GM21737 (cell line): ENCODE measurements around the gene SLCO3A1.

Experiments
- ATAC-seq: cut with Tn5 transposase; IDR thresholded peaks from one replicate; pipeline ENCODE4 v1.9.1; 2021; ENCODE audit warnings: mild to moderate bottlenecking, moderate library complexity; ENCODE audit not compliant: unreplicated experiment

SLCO3A1 gene

DNA sequence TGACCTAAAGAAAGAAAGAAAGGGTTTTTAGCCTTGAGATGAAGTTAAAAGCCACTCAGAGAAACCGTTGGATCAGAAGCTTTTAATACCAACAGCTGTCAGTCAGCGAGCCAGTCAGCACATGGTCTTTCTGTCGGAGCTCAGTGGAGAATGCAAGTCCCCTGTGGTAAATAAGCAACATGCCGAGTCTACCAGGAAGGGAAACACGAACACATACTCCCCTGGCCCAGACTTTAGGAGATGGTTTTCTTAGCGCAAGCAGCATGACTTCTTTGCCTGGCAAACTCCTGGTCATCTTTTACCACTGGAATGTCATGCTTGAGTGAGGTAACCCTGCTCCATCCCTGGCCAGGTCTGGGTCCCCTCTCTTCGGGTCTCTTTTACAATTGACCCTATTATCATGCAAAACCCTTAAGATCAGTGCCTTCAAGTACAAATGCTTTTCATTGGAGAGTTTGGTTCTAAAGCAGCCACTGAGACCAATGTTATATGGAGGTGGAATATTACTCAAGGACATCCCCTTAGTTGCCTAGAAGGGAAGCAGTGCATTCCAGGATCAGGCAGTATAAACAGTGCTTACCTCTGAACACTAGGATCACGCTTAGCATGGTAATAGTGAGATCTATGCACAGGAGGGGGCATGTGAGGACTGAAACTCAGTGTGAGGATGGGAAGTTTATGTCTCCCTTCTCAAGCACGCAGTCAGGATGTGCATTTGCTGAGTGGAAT, 28.2 kb downstream of the SLCO3A1 start:
- no peak for ATAC-seq

DNA sequence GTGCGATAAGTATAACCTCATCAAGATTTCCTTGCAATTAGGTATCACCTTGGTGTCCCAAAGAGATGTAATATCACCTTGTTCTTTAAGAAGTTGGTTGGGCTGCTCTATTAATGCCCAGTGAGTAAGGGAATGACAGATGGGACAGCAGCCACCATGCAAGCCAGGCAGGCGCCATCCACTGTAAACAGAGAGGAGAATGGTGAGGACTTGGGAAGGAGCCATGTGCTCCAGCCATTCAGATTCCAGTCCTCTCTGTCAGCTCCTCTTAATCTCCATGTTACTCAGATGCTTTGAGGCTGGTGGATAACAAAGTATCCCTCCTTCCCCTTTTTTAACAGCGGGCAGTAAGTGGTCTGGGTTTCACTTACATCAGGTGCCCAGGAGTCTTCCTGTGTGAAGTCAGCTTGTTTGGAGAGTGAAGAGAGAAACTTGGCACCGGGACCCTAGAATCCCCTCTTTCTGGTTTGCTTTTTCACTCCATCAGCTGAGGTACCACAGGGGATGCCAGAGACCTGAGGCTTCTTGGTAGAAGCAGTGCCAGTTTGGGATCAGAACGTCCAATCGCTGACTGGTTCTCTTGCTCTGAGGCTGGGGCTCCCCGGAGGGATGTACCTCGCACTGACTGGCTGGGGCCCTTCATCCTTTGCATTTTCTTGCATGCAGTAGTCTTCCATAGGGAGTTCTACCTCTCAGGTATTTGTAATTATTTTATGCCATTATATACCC, 29.5 kb downstream of the SLCO3A1 start:
- no peak for ATAC-seq

DNA sequence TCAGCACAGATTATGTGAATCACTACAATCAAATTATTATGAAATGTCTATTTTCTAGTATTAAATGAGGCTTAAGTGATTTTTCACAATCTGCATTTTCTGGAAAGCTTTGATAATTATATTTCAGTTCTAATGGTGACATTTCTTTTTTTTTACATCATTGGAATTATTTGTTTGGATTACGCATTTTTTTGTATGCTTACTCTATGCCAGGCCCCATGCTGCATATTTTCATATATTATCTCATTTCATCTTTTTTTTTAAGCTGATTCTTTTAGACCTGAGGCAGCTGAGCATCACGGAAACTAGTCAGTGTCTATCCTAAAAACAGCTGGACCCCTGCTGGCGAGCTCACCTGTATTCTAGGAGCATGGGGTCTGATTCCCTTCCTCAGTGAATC, 31.1 kb downstream of the SLCO3A1 start:
- no peak for ATAC-seq

DNA sequence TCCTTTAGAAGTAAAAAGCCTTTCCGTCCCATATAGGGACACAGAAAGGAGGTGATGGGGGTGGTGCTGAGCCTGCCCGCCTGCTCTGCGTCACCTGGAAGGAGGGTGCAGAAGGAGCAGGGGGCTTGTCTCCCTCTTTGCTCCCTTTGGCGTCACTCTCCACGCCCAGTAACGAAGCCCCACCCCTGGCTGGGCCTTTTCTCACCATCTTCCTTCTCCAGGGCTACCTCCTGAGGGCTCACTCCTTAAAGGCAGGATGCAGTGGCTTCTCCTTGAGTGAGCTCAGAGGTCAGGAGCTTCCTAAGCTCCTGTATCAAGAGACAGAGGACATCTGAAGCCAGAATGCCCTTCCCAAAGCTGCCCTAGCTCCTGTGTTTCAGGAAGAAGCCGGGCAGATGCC, 31.5 kb downstream of the SLCO3A1 start:
- ATAC-seq, result no peak

DNA sequence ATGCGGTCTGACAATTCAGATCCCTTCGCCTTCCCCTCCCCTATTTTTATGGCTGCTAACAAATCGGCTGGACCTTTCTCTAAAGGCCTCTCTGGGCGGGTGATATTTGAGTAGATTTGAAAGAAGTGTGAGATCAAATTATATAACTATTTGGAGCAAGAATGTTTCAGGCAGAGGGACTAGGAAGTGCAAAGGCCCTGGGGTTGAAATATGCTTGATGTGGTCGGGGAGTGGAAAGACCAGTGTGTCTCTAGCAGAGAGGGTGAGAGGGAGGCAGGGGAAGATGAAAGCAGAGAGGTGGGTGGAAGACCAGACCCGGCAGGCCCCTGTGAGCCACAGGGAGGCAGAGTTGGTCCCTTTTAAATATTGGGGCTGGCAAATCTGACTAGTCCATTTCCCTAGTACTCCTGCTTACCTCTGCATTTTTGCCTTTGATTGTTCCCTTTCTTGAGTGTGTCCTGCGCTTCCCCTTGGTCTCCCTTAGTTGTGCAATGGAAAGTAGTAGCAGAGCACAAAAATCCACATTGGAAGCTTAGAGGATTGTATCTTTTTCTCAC, 32.3 kb downstream of the SLCO3A1 start:
- ATAC-seq, result no peak

DNA sequence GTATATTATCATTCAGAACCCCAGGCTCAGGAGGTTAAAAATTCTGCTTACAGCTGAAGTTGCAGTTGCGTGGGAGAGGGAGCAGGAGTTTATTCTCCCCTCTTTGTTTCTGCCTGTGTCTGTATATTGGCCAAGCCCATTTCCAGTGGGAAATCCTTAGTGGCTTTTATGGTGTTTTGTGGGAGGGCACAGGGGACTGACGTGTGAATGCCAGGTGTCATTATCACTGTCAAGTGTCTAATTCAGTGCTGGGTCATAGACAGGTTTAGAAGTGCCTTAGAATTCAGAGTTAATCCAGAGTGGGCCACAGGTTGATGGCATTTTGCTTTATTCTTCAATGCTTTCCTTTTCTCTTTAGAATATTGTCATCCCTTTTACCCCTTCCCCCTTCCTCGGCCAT, 33.4 kb downstream of the SLCO3A1 start:
- ATAC-seq, result no peak

DNA sequence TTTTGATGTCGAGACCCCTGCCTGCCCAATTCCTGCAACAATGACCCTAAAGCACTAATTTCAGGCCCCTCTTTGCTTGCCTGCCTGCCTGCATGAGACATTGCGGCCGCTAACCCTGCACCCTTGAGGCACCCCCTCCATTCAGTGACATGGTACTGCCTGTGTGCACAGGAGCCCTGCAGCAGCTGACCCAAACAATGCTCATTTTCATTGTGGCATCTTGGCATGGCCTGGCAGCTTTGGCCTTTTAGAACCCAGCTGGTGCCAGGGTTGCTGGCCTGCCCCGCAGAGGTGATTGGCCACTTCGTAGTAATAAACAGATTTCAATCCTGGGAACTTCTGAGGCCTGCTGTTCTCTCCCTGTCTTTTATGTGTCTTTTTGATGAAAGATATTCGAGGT, 33.8 kb downstream of the SLCO3A1 start:
- no peak for ATAC-seq

DNA sequence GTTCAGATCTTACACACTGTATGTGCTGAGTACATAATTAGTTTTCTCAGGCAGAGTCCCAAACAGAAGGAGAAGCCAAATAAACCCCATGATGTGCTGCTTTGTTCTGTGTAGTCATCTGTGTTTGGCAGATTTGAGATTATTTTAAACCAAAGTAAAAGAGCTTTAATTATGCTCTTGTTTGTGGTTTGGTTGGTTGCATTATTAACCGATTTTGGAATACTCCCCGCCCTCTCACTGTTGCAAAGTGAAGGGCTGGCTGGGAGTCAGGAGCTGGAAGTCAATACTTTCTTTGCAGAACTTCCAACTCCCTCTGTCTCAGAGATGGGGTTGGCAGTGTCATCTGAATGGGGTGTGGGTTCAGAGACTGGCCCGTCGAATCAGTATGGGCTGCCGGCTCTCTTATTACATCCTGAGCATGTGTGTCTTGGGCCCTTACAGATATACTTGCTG, 34.4 kb downstream of the SLCO3A1 start:
- ATAC-seq, result no peak

DNA sequence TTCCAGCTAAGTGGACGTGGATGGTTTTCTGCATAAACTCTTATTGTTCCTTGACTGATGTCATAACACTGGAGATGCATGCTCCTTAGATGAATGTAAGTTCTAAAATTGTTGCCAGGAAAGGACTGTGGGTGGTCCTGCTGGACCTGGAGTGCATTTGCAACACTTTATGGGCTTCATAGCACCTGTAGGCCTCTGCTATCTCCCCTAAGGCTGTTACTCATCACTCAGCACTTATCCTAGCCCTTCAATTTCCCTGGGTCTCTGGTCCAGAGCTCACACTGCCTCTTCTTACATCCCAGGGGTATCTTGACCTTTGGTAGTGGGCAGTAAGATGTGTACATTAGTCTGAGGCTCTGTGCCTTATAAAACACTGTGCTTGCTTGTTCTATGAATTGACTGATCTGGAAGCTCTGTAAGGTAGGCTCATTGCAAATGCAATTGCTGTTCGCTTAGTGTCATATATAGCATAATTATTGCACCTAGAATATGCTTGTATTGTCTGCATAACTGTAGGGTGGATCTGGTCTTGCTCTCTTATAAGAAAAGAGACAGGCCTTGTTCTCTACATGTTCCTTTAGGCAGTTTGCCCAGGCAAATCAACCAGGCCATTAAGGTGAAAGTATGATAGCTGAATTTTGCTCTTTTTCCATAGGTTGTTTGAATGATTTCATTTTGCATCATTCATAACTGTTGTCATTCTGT, 35.8 kb downstream of the SLCO3A1 start:
- no peak for ATAC-seq

DNA sequence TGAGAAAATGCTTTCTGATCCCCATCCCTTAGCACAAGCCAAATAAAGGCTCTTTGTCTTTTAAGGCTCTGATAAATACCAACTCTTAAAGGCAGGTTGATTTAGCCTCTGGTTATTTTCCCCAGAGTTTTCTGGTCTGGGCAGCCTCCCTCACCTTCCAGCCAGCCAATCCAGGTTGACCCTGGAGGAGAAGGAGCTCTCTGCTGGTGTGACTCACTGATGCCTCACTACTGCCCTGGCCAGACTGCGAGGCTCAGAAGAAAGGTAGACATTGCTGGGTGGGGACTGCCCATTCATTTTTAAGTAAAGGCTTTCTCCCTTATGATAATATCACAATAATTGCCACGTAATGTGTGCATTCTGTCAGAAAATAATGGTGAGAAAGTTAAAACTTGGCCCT, 37.1 kb downstream of the SLCO3A1 start:
- no peak for ATAC-seq

DNA sequence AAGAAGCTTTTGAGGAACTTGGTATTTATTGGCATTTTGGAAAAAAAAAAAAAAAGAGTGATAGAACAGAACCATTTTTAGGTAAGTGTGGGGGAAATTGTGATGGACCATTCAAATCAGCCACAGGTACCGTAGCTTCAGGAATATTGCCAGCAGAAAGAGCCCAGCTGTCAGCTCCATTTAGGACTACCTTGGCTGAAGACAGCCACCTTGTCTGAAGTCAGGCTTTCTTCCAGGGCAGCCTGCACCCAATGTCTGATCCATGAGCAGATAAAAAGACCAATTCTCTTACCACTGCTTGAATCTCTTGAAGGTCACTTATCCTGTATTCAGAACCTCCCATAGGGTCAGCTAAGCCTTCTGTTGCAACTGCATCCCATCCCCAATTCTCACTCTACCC, 37.6 kb downstream of the SLCO3A1 start:
- ATAC-seq, result no peak

DNA sequence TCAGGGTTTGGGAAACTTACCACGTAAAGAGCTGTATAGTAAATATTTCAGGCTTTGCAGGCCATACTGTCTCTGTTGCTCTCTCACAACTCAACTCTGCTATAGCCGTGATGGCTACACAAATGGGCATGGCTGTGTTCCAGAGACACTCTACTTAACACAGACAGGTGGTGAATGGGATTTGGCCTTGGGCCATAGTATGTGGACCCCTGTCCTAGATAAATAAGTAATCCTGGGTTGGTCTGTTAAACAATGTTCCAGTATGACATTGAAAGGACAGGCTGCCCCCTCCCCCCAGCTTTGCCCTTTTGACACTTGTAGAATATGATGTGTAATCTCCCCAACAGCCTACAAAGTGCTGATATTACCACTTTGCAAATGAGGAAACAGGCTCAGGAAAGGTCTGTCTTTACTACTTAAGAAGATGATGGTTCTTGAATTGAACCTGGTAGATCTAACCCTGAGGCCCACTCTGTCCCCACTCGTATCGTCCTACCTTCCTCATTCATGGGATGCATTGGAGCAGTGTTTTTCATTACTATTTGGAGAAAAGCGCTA, 38.4 kb downstream of the SLCO3A1 start:
- no peak for ATAC-seq

DNA sequence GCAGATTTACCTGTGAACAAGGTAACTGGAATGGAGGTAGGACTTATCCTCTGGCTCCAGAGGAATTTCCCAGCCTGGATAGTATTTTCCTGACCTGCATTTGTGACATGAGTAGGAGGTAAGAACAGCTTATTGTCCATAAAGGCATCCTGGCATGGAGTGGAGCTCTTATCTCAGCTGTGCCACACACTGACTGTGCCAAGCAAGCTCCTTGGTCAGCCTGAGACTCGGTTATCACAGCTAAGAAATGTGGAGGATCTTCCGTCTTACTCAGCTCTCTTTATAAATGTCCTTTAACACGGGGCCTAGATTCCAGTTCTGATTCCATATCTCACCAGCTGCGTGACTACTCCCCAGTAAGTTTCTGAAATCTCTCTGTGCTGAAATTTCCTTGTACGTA, 38.9 kb downstream of the SLCO3A1 start:
- ATAC-seq, result no peak

DNA sequence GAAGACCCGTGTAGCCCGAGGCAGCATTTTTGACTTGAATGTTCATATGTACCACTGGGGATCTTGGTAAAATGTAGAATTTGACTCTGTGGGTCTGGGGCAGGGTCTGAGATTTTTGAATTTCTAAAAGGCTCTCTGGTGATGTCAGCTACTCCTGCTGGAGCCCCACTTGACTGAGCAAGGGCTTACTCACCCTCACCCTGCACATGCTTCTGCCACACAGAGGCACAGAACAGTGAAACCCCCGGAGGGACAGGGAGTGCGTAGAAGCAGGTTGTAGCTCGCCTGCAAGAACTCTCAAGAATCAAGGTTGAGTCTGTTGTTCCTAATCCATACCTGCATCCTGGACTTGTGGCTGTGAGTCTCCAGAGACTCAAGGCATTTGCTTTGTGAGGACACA, 41.1 kb downstream of the SLCO3A1 start:
- ATAC-seq, result no peak

DNA sequence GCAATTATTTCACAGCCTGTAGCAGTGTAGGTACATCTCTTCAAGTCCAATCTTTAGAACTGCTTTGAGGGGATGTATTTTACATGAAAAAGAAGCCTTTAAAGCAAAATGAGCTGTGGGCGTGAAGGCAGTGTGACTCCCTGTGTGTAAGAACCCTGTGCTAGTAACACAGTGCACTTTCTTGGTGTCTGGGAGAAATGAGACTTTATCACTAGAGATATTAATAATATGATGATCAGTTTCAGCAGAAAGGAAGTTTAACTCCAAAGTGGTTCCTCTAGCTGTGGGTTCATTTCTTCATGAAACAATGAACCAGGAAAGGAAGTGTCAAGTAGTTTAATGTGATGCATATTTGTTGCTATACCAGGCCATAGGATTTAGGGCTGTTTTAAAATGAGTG, 41.5 kb downstream of the SLCO3A1 start:
- no peak for ATAC-seq

DNA sequence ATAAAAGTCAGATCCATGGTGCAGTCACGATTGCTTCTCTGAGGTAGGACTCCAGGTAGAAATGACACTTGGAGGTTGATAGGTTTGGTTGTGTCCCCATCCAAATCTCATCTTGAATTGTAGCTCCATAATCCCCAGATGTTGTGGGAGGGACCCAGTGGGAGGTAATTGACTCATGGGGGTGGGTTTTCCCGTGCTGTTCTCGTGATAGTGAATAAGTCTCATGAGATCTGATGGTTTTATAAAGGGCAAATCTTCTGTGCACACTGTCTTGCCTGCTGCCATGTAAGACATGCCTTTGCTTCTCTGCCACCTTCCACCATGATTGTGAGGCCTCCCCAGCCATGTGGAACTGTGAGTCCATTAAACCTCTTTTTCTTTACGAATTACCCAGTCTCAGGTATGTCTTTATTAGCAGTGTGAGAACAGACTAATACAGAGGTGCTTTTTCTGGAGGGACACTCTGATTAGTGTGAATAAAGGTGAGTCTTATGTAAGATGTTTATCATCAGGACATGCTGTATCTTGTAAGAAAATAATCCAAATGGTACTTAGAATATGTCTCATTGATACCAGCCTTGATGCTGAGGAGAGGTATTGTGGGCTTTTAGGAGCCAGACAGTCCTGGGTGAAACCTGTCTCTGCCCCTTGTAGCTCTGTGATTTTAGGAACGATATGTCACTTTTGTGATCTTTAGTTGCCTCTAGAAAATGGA, 43.0 kb downstream of the SLCO3A1 start:
- no peak for ATAC-seq

DNA sequence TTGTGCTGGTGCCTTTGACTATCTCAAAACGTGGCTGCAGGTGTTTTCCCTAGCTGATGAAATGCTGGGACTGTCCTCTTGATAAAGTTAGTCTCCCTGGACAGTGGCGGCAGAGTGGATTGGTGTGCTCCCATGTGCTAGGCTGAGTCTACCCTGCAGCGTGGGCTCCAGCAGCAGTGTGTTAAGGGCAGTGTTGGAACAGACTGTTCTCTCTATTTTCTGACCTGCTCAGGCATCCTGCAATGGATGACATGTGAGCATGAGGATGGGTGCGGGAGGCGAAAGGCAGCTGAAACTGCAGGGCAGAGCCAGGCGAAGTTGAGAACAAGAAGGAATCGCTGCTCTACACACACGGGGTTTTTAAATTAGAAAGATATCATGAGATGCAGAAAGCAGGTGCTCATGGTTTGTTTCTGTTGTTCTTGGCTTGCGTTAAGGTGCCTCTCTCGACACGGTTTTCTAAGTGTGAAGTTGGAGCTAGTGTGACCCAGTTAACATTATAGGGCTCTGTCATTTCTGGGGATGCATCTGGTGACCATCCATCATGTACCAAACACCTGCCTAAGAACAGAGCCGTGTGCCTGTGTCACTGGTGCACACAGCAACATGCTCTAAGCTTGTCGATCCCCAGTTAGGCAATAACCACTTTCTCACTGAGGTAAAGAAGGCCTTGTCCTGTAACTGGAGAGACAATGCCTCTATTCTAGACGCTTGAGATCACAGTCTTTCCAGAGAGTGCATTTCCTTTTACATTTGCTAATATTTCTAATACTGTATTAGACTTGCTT, 44.3 kb downstream of the SLCO3A1 start:
- no peak for ATAC-seq

DNA sequence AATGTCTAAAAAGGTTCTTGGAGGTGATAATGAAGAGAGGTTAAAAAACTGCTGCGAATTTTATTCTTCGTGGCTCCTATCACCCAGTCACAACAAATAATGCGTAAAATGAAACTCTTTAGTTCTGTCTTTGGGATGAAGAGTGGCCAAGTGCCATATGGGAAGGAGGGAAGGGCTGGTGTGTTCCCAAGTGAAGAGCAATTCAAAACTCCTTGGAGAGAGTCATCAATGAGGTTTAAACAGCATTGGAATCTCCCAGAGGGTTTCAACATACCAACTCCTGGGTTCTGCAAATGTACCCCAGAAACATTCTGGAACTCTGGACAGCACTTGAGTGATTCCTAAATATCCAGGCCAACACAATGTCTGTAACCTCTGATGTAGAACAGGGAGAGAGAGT, 45.3 kb downstream of the SLCO3A1 start:
- ATAC-seq, result no peak

DNA sequence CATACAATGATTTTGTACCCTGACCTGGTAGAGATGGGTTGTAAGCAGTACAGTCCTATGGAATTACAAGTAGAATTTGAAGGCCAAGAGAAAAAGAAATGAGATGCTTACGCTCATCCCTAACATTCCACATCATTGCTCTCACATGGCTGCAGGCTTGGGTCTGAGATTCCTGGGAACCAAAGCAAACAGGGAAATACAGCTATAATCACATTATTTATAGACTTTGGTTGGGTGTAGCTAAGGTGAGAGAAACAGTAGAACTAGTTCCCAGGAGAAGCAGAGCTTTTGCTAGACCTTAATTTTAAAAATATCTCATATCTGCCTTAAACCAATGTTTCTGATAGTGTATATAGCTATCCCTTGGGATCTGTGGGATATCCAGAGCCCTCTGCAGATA, 51.4 kb downstream of the SLCO3A1 start:
- ATAC-seq, result no peak

DNA sequence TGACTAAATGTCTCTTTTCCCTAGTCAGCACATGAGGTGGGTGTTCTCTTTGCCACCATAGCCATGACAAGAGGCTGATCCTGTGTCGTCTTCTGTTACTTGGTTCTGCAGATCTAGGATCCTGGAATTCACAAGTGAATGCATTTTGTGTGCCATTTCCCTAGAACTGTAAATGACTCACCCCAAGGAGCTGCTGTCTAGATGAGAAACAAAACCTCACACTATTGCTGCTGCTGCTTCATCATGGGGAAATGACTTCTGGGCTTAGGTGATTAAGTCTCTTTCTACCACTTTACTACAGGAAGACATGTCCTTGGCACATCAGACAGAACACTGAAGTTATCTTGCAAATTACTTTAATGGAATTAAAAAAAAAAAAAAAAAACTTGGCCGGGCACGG, 54.9 kb downstream of the SLCO3A1 start:
- no peak for ATAC-seq
